Islet precursor cell (in vitro differentiated cells): ENCODE data around the gene PTPRO.
"Not testable (repeated sequence)": the region's sequence is repeated elsewhere in the genome, so short reads cannot be mapped to it uniquely, and the experiment has no call there.

ENCODE experiments used
- DNase-seq: peaks from one replicate; pipeline ENCODE4 v3.0.0-alpha.2; 2018

PTPRO gene

DNA sequence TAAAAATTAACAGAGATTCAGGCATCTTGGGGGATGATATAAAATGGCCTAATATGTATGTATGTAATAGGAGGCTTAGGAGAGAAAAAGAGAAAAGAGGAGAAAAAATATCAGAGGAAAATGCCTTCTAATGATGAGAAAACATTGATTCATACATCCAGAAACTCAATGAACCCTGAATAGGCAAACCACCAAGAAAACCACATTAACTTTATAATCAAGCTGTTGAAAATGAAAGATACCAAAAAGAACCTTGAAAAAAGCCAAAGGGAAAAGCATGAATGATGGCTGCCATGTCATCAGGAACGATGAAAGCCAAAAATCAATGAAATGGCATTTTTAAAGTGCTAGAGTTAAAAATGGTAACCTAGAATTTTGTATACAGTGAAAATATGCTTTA, 286.6 kb downstream of the PTPRO start:
- no peak for DNase-seq

DNA sequence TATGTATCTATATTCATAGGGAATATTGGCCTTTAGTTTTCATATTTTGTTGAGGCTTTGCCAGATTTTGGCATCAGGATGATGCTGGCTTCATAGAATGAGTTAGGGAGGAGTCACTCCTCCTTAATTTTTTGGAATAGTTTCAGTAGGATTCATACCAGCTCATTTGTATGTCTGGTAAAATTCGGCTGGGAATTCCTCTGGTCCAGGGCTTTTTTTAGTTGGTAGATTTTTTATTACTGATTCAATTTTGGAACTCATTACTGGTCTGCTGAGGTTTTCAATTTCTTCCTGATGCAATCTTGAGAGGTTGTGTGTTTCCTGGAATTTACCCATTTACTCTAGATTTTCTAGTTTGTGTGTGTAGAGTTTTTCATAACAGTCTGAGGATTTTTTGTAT, 291.7 kb downstream of the PTPRO start:
- no peak for DNase-seq

DNA sequence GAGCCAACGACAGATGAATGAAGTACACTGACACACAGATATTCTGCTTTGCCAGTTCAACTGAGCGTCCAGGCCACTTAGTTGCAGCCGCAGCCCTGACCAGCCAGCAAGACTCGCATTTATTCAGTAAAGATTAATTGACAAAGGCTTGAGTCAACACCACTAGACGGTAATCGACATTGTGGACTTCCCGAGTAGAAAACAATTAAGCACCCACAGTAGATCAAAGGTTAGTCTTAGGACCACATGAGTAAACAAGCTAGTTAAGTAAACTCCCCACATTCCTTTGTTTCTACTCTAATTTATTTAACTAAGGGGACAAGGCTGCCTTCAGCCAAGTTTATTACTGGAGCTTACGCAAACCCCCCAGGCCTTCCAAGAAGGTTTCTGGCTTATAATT, 294.2 kb downstream of the PTPRO start:
- DNase-seq, result not testable (repeated sequence)

DNA sequence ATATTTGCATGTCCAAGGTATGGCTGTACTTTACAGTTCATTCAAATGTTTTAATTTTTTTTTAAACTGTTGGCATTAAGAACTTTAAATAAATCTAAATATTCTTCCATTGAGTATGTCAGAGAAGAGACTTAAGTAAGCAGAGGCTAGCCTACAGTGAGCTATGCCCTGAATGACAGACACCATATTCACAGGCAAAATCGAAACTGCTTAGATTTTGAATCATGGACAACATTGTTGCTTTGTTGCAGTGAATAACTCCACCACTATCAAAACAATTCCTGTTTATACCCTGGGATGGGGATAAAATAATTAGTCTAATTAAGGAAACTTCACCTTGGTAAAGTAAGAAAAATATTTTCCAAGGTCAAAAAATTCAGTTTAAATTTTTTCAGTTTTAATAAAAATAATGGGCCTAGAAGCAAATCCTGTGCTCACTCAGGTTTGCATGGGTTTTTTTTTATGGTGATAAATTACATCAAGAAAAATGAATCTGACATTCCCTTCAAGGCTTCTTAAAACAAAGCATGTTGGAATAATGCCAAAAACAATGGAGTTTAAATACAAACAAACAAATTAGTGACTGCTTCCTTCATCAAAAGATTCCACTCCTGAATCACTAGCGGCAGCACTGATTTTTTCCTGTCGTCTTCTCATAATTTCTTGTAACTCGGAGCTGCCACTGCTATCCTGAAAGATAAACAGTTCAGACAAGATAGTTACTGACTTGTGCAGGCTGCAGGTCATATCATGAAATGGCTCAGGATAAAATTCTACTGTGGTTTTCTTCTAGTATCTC, 298.6 kb downstream of the PTPRO start:
- no peak for DNase-seq

DNA sequence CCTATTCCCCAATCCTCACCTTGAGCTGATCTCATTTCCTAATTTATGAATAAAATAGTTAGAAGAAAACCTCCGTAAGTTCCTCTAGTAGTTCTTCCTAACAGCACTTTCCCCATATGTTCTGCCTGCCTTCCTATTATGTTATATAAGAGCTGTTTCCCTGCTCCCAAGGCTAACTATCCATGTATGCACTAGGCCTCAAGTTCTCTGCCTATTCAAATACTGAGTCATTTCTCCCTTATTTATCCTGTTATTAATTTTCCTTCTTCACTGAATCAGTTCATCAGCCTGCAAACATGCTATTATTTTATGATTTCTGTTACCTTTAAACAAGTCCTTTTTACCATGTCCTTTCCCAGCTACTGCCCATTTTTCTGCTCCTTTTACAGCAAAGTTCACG, 302.8 kb downstream of the PTPRO start:
- DNase-seq, result no peak

DNA sequence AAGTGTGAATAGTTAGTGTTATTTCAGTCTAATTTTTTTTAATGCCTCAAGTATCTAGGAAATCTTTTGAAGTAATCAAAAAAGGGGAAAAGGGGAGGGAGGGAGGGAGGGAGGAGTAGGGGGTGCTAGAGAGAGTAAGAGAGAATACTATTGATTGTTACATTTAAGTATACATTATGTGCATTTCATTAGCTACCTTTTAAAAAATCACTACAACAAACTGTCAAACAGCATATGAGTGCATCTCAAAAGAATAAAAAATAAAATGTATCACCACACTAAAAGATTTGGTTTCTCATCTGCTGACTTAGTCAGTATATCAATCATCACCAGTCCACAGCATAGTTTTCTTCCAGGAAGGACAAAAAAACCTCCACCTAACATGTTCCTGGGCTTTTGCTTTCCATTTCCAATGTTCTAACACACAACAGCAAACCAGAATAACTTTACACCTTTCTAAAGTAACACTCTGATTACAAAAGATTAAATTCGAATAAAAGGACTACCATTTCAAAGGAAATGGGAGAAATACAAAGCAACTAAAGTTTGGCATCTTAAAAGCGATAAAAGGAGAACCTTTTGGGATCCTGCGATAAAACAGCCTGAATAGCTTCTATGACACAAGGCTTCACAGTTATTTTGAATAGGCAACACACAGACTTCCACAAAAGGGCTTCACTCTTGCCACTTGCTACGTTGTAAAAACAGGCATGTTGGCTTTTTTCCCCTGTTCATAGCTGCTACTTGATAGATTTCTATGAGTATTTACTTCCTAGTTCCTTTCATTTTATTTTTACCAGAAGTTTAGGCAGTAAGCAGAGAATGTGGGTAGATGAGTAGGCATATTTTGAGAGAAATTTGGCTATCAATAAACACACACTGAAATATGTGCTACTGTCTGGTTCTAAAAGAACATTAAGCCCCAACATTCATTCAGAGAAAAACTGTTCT, 306.0 kb downstream of the PTPRO start:
- DNase-seq, result no peak

DNA sequence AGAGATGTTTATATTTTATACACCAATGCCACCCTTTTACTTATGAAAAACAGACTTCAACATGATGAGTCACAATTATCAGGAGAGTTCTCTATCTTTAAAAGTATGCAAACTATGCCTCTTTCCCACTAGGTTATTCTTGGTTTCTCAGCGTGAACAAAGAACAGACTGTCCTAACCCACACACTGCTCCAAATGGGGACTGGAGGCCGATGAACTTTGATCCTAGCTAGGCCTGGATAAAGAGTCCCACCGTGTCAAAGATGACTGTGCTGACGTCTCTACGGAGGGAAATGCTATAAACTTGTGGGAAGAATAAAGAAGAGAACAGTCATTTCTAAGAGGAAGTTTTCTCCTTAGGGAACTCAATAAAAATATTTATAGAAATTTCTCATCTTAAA, 306.8 kb downstream of the PTPRO start:
- DNase-seq, result peak; percentile 96

DNA sequence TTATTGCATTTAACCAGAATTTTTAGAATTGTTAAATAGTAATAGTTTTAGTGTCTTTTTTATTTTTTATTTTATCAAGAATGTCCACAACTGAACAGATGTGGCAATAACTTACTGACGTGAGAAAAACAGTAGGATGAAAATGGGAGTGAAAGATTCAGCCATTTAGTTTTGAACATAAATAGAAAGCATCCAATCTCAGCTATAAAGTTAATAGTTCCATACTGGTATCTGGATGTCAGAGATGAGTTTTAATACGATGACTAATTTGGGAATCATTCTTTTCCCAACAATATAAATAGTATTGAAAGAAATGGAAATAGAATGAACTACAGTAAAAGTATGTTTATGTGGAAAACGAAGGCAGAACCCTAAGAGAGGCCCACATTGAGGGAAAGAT, 307.5 kb downstream of the PTPRO start:
- no peak for DNase-seq

DNA sequence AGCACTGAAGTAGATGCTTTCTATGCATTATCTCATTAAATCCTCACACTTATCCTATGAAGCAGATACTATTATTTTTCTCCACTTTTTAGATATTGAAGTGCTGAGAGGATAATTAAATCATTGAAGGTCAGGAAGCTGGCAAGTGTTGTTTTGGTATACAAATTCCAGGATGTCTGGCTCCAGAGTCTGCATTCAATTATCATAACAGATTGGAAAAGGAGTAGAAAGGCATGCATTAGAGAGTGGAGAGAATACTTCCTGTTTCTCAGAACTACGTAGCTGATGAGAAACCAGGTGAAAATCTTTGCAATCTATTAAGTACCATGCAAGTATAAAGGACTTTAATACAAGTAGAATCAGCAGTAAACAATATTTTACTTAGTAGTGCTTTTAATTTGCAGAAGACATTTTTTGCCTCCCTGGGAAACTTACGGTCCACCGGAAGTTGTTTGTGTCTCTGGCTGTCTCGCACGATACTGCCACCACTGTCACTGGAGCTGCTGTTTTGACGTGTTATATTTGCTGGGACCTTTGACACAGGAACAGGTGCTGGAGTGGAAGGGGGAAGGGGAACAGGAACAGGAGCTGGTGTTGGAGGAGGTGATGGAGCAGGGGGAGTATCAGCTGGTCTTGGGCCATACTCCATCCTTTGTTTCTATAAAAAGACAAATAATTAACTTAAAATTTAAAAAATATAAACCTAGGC, 308.9 kb downstream of the PTPRO start:
- DNase-seq, result no peak

DNA sequence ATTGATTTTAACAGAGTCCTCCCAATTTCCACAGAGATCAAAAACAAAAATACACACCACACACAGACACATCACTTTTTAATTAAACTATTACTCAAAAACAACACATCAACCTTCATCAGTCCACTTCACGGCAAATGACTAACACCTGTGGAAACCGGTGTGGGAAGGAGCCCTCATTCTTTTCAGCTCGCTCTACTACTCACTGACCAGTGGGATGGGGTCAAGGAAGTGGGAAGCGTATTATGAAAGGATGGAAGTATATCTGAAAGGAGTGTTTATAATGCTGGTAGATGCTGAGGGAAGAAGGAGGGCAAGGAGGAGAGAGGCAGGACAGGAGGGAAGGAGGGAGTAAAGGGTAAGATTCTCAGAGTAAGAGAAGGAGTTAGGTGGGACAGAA, 310.4 kb downstream of the PTPRO start:
- no peak for DNase-seq

DNA sequence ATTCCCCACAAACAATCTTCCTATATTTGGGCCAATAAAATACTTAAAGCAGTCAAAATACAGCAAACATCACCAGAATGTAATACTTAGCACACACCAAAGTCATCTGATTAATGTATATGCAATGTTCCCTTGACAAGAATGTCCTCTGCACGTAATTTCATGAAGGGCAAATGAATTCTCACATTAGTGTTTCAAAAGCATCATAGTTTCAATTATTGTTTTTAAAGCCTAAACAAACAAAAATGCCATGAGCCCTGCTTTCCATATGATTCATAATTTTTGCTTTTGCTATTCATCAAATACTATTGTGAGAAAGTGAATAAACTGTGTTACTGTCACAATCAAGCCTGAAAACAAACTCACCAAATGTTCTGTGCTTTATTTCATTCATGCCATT, 310.9 kb downstream of the PTPRO start:
- no peak for DNase-seq

DNA sequence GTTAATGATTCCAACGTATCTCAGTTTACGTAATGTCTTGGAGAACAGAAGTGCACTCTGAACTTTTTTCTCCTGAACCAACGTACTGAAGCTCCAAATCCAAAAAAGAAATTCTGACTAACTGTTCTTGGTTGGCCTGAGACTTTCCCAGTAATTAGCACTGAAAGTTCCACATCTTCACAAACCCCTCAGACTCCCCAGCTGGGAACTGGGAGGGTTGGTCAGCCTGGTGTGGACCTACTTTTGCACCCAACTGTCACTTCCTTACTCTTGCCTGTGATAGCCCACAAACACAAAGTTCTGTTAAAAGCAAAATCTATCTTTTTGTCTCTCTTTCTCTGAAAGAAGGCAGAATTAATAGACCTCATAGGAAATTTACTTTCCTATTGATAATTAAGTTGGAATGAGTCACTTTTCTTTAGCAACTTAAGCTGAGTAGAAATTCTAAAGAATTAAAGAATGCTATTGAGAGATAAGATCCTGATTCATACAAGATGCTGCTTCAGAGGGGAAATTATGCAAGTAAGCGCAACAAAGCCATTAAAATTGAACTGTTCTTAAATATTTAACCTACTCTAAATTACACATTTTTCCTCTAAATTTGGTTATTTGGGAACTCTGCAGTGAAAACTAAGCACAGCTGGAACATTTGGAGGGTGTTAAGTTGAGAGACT, 311.8 kb downstream of the PTPRO start:
- no peak for DNase-seq

DNA sequence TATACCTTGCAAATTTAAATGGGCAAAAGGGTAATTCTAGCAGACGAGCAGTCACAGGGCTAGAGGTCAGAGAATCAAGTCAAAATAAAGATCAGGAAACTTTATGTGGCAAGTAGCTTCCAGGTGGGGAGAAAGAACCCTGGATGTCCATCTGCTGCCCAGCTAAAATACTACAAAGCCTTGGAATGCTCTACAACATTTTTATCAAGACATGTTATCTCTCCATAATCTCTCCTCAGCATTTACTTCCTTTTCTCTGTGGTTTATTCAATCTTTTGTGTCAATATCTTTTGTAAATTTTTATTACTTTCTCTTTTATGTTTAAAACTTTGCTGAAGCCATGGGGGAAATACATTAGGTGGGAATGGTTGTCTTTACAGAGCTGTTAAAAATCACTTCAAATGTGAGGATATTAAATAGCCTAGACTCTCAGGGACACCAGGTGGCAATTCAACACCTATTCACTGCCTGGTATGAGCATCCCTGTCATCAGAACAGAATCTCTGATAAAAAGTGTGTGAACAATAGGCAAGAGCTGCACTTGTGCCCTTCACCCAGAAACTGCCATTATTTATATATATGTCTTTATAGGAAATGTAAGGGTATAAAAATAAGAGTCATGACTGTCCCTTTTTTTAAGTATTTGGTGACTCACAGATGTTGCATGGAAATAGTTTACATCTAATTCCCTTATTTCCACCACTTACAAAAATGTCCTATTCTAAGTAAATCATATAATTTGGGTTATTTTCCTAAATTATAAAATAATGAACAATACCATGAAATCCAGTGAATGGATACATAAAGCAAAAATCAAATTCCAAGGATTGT, 314.0 kb downstream of the PTPRO start:
- DNase-seq, result no peak

DNA sequence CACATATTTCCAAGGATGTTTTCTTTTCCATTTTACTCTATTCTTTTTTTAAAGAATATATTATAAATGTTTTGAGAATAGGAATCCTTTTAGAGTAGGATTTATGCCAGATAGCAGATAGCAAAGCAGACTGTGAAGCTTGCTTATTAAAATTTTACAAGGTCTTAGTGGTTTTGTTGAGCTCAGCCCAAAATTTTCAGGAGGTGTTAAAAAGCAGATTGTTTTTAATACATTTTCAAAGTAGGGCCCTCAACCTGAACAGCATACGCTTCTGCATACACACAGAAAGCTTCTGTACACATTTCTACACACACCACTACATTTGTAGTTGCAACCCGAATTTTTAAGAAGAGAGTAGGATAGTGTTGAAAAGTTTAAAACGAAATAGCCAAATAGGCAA, 315.9 kb downstream of the PTPRO start:
- no peak for DNase-seq

DNA sequence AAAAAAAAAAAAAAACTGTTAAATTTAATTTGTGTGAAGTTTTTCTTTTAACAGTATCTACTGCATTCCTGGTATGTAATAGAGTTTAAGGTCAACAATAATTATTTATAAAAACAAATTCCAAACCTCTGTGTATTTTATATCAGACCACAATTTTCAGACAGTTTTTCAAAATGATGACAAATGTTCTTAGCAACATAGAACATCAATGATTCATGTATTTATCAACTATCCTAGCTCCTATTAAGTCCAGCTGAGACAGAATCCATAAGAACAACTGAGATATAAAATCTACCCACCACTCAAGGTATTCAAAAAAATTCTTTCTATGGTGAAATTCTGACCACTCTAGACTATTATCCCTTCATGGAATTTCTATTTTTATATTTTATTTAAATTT, 322.4 kb downstream of the PTPRO start:
- DNase-seq, result no peak

DNA sequence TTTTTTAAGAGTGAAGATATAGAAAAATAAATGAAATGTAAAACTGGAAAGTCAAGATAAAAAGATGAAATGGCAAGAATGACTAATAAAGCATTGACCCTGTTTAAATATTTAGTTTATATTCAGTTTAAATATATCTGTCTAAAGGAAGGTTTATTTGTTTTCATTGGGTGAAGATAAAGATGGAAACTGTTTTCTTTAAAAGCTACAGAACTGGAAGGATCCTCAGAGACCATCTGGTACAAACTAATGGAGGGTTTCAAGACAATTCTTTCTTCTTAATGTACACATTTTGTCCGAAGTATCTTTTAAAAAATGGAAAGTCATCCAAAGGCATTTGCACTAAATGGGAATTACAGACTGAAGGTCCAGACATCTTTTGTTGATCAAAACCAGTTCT, 324.3 kb downstream of the PTPRO start:
- no peak for DNase-seq
